GM12873 (cell line): ENCODE data around the gene KRTAP10-11.

Experiments used
- CTCF ChIP-seq: IDR thresholded peaks from 2 replicates; pipeline ENCODE4 v1.5.1; 2012; ENCODE audit warnings: low read depth, mild to moderate bottlenecking, moderate library complexity, low read length, control low read depth; ENCODE audit not compliant: insufficient read depth; ENCODE audit errors: missing control alignments

The KRTAP10-11 gene

GRCh38 chr21:44671911-44672310 lies 25.7 kb downstream of the KRTAP10-11 start:
- TF ChIP-seq CTCF = no peak

- no peak for TF ChIP-seq CTCF
Measured at GRCh38 chr21:44677881-44678280, 31.7 kb downstream of the KRTAP10-11 start.

GRCh38 chr21:44681152-44681551 lies 34.9 kb downstream of the KRTAP10-11 start:
- TF ChIP-seq CTCF = no peak

GRCh38 chr21:44681861-44682579 lies 35.8 kb downstream of the KRTAP10-11 start, which contains the start of gene KRTAP12-1:
TSS of gene KRTAP12-1 (minus strand) at chr21:44682163. CDS start at chr21:44682123, 40 bp downstream.
- TF ChIP-seq CTCF = no peak

- TF ChIP-seq CTCF = no peak
Measured at GRCh38 chr21:44682580-44683151, 36.5 kb downstream of the KRTAP10-11 start.

- no peak for TF ChIP-seq CTCF
Measured at GRCh38 chr21:44684077-44684476, 37.9 kb downstream of the KRTAP10-11 start.

GRCh38 chr21:44684483-44684882 lies 38.3 kb downstream of the KRTAP10-11 start:
- TF ChIP-seq CTCF = no peak
